Measurements from ENCODE around the gene TRIM24. TPM values are rescaled to one million over a fixed set of nuclear protein-coding genes. Genes with fewer than 3 reads are reported as not detected.
"Not testable (repeated sequence)": the region's sequence is repeated elsewhere in the genome, so short reads cannot be mapped to it uniquely, and the experiment has no call there.

Gene TRIM24
- polyA plus RNA-seq, 3 donors = 59.5 to 66.1 (median 64.4) TPM

DNA sequence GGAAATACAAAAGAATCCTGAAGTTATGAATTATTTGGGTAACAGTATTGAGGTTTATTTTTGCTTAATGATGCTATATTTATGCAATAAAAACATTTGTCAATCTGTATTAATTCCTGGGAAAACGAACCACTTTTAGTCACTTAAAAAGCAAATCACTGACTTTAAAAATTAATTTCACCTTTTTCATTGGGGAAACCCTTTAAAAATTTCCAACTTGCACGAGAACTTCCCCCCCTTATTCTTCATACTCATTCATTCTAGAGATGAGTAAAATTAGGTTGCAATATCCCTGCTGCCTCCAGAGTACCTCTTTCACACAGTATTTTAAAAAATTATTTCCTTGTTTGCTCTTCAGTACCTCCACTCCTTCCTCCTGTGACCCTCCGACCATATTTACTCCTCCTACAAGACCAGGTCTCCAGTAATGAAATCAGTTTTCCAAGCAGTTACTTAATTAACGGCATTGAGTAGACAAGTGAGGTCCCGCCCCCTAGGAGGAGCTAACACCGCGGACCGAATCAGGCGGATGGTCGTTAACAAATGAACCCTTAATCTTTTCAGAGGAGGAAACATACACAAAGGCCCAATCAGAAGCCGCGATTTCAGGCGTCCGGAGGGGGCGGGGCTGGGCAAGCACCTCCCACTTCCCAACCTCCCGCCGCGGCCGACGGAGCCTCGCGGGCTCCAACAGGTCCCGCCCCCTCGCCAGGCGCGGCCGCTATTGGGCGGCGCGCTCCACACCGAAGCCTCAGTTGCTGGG, 465 bp upstream of the TRIM24 start:
- DNase-seq (ENCODE audit: low read depth in 3 of 3, low spot score in 2 of 3) = peak; percentile 87 to 96 (median 94)

GRCh38 chr7:138460649-138461607, 869 bp downstream of the TRIM24 start:
- DNase-seq (ENCODE audit: low read depth in 3 of 3, low spot score in 2 of 3) = peak; percentile 31 to 47 (median 44)

DNA sequence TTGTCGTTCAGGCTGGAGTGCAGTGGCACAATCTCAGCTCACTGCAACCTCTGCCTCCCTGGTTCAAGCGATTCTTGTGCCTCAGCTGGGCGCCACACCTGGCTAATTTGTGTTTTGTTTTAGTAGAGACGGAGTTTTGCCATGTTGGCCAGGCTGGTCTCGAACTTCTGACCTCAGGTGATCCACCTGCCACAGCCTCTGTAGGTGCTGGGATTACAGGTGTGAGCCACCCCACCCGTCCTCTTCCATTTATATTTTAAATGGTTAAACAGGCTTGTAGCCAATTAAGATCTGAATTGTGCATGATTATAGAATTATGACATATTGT, 3.2 kb downstream of the TRIM24 start:
- DNase-seq (ENCODE audit: low read depth in 3 of 3, low spot score in 2 of 3) = not testable (repeated sequence)

DNA sequence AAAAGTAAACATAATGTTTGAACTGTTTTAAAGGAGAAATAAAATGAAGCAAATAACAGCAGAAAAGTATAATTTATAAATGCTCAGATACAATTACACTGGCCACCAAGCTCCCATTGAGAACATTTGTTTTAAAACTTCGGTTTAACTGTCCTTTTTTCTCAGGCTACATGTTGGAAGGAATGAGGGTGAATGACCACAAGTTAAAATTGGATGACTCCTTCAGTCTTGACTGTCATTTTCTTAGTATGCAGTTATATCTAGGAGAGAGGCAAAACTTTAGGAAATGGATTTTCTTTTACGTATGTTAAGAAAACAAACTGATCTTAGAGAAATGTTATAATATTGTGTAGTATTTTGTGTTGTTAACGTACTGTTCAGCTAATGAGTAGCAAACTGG, 5.0 kb downstream of the TRIM24 start:
- no peak for DNase-seq (ENCODE audit: low read depth in 3 of 3, low spot score in 2 of 3)

- DNase-seq (ENCODE audit: low read depth in 3 of 3, low spot score in 2 of 3) = not testable (repeated sequence)
Measured at GRCh38 chr7:138466069-138466756, 6.2 kb downstream of the TRIM24 start.

GRCh38 chr7:138468244-138469123, 8.4 kb downstream of the TRIM24 start:
- DNase-seq (ENCODE audit: low read depth in 3 of 3, low spot score in 2 of 3) = no peak

- no peak for DNase-seq (ENCODE audit: low read depth in 3 of 3, low spot score in 2 of 3)
Measured at GRCh38 chr7:138470391-138471157, 10.5 kb downstream of the TRIM24 start.

DNA sequence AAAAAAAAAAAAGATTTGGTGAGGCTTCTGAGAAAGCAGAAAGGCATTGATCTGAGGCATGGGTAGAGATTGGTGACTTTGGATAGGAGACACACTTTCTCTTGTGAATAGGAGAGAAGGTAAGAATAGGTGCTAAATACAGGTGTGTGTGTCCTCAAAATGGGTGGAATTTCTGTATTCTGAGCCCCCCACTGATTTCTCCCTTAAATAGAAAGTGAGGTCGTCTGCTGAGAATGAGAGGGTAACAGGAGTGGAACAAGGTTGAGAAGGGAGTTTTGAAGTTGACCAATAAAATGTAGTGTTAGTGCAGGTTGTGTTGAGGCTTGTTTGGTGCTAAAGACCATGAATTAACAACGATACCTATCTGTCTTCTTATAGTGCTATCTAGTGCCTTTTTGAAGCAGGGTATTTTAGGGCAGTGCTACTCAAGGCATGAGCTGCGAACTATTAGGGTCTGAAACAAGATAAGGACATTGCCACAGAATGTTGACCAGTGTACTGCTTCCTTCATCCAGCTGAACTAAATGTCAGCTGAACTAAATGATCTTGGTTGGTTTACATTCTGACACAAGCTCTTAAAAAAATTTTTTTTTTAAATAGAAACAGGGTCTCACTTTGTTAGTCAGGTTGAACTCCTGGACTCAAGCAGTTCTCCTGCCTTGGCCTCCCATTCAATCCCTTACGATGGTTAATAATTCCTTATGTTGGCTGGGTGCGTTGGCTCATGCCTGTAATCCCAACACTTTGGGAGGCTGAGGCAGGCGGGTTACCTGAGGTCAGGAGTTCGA, 12.4 kb downstream of the TRIM24 start:
- DNase-seq (ENCODE audit: low read depth in 3 of 3, low spot score in 2 of 3) = no peak

DNA sequence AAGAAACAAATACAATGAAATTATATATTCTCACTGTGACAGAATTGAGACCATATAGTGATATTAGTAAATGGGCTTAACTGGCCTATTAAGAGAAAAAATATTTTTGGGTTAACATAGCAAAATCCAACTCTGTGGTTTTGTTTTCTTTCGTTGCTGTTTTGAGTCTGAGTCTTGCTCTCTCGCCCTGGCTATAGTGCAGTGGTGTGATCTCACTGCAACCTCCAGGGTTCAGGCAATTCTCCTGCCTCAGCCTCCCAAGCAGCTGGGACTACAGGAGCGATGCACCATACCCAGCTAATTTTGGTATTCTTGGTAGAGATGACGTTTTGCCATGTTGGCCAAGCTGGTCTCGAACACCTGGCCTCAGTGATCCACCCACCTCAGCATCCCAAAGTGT, 15.3 kb downstream of the TRIM24 start:
- DNase-seq (ENCODE audit: low read depth in 3 of 3, low spot score in 2 of 3) = no peak

- no peak for DNase-seq (ENCODE audit: low read depth in 3 of 3, low spot score in 2 of 3)
Measured at GRCh38 chr7:138477081-138477578, 17.1 kb downstream of the TRIM24 start.

GRCh38 chr7:138477581-138477980, 17.5 kb downstream of the TRIM24 start:
- DNase-seq (ENCODE audit: low read depth in 3 of 3, low spot score in 2 of 3) = no peak

- DNase-seq (ENCODE audit: low read depth in 3 of 3, low spot score in 2 of 3) = no peak
Measured at GRCh38 chr7:138478499-138478908, 18.4 kb downstream of the TRIM24 start.

- no peak for DNase-seq (ENCODE audit: low read depth in 3 of 3, low spot score in 2 of 3)
Measured at GRCh38 chr7:138480527-138480926, 20.5 kb downstream of the TRIM24 start.

DNA sequence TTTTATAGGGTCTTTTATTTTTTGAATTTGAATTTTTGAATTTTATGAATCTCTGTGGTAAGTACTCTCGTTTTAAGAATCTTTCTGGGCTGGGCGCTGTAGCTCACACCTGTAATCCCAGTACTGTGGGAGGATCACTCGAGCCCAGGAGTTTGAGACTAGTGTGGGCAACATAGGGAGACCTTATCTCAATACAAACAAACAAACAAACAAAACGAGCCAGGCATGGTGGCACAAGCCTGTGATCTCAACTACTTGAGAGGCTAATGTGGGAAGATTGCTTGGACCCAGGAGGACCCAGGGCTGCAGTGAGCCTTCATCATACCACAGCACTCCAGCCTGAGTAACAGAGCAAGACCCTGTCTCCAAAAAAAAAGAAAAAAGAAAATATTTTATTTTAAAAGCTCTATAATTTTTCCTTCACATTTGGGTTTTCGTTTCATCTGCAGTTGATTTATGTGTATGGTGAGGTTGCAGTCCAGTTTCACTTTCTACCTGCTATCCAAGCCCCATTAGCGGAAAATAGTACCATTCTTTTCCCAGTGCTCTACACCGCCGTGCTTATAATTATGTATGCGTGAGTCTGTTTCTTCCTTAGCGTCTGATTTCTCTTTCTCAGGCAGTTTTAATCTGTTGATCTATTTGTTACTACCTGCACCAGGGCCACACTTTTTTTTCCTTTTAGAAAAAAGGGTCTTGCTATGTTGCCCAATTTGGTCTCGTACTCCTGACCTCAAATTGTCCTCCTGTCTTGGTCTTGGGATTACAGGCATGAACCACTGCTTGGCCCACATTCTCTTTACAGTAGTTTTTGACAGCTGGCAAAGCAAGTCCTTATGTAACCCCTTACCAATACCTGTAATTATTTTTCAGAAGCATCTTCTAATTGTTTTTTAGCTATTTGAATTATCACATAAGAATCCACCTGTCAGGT, 21.7 kb downstream of the TRIM24 start:
- no peak for DNase-seq (ENCODE audit: low read depth in 3 of 3, low spot score in 2 of 3)

- no peak for DNase-seq (ENCODE audit: low read depth in 3 of 3, low spot score in 2 of 3)
Measured at GRCh38 chr7:138483531-138483930, 23.5 kb downstream of the TRIM24 start.

- not testable (repeated sequence) for DNase-seq (ENCODE audit: low read depth in 3 of 3, low spot score in 2 of 3)
Measured at GRCh38 chr7:138485508-138485907, 25.4 kb downstream of the TRIM24 start.

DNA sequence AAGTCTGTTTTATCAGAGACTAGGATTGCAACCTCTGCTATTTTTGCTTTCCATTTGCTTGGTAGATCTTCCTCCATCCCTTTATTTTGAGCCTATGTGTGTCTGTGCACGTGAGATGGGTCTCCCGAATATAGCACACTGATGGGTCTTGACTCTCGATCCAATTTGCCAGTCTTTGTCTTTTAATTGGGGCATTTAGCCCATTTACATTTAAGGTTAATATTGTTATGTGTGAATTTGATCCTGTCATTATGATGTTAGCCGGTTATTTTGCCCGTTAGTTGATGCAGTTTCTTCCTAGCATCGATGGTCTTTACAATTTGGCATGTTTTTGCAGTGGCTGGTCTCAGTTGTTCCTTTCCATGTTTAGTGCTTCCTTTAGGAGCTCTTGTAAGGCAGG, 29.1 kb downstream of the TRIM24 start:
- not testable (repeated sequence) for DNase-seq (ENCODE audit: low read depth in 3 of 3, low spot score in 2 of 3)

Measured in right renal cortex interstitium (tissue), 3 donors.